ENCODE measurements around the gene BCL11B.

Gene BCL11B

GRCh38 chr14:99286761-99287160 is 14.8 kb upstream of the BCL11B start:
- no peak for DNase-seq

DNA sequence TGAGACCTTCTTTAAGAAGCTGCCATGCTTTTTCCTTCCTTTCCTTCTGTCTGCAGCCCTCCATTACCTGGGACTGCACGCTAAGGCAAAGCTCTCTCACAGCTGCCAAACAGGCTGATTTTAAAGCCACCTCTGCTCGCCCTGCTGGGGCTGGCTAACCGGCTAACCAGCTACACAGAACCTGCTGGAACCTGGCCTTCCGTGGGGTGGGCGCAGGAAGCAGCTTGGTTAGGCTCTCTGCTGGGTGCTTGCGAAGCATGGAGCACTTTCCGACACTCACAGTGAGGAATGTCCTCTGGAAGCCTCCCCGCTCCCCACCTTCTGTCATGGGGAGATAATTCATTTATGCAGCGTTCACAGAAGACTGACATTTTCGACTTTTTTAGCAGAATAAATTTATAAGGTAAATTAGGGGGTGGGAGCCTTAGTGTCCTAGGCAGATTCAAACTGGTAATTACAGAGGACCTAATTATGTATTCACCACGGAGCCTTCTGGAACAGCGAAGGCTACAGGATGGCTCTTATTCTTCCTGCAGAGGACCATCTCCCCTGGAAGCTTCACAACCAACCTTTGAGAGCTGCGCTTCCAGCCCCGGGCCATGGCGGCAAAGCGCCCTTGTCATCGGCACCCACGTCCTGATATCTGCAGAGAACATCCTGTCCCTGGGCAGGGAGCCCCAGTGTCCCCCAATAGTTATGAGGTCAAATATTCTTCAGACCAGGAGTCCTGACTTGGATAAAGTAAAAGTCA is 12.4 kb upstream of the BCL11B start:
- no peak for DNase-seq

- DNase-seq, result no peak
Measured at GRCh38 chr14:99282261-99283050, 10.5 kb upstream of the BCL11B start.

DNA sequence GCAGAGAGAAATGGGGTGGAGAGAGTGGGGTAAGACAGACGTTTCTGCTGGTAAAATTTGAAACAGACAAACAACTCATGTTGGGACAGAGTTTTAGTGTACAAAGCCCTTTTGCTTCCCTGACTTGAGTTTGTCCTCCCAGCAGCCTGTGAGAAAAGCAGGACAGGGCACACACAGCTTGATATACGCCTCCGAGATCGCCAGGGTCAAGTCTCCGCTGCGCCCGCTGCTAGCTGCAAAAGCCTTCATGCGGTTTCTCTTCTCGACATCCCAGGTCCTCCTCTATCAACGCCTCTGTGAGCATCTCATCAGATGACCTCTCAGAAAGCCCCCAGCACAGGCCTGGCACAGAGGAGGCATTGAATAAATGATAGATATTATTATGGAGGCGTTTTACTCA is 9.4 kb upstream of the BCL11B start:
- DNase-seq, result no peak

GRCh38 chr14:99280852-99281251 is 8.9 kb upstream of the BCL11B start:
- DNase-seq, result no peak

DNA sequence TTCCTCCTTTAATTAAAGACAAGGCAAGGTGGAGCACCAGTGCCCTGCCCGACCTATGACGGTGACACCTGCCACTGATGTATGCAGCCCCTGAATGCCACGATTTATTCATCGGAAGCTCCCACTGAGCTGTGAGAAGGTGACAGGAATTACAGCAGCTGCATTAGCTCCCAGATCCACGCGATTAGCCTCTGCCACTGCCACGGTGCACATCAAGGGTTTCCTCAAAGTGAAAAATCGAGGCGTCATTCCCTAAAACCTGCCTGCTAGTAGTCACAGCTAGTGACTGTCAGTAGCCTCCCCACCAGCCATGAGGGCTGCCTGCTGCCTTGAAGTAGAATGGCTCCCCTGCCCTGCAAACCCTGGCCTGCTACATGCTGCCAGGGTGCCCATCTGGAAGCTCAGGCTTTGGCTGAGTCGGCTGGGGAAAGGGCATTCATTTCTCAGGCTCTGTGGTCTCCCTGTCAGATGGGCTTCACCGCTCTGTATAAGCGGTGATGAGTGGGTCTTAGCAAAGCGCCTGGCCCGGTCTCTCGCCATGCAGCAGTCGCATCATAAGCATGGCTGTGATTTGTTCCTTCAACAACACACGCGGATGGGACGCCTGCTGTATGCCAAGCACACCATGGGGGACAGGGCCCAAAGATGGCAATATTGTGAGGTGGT is 8.2 kb upstream of the BCL11B start:
- DNase-seq, result no peak

GRCh38 chr14:99278836-99279235 is 6.8 kb upstream of the BCL11B start:
- no peak for DNase-seq

DNA sequence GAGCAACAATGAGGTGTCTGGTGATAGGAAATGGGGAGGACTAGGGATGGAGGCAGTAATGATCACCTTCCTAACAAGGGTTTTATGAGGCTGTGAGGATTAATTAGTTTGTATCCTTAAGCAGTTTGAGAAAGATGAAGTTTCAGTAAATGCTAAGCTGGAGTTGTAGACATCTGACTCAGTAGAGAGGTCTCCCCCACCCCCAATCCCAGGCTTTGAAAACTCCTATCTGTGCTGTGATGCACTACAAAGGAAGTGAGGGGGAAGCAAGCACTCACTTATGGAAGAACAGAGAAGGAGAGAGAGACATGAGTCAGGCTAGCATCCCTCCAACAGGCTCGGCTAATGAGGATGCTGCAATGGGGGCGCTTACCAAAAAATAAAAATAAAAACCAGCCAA is 5.5 kb upstream of the BCL11B start:
- no peak for DNase-seq

GRCh38 chr14:99276482-99276881 is 4.5 kb upstream of the BCL11B start:
- no peak for DNase-seq

- DNase-seq, result no peak
Measured at GRCh38 chr14:99275222-99275584, 3.2 kb upstream of the BCL11B start.

DNA sequence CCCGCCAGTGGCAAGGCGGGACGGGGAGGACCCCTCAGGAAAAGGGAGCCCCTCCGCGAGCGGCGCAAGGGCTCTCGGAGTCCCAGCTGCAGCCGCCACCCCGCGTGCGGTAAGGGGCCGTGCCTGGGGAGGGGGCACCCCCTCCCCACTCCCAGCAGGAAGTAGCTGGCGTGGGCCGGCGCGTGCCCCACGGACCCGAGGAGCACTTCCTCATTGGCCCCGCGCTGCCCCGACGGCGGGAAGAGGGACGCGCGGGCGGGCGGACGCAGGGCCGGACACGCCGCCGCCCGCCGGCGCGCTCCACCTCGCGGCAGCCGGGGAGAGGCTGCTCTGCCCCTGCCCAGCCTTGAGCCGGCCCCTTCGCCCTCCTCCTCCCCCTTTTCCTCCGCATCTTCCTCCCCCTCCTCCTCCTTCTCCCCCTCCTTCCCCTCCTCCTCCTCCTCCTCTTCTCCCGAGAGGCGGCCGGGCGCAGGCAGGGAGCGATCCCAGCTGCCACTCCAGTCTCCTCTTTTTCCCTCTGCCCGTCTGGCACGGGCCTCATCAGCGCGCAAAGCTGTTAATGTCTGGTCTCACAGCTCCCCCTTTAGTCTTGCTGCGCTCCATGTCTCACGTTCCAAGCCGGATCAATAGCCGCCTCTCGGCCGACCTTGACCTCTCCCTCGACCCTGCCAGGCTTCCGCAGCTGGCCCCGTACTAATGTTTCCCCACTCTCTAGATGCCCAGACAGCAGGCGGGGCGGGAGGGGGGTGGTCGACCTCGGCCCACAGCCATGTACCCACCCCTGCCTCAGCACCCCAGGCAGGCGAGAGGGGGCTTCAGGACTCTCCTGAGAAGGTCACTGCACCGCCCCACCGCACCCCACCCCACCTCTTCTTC is 2.6 kb upstream of the BCL11B start:
- DNase-seq, result peak; percentile 7 to 46

GRCh38 chr14:99273766-99274345 is 1.9 kb upstream of the BCL11B start:
- DNase-seq, result no peak

DNA sequence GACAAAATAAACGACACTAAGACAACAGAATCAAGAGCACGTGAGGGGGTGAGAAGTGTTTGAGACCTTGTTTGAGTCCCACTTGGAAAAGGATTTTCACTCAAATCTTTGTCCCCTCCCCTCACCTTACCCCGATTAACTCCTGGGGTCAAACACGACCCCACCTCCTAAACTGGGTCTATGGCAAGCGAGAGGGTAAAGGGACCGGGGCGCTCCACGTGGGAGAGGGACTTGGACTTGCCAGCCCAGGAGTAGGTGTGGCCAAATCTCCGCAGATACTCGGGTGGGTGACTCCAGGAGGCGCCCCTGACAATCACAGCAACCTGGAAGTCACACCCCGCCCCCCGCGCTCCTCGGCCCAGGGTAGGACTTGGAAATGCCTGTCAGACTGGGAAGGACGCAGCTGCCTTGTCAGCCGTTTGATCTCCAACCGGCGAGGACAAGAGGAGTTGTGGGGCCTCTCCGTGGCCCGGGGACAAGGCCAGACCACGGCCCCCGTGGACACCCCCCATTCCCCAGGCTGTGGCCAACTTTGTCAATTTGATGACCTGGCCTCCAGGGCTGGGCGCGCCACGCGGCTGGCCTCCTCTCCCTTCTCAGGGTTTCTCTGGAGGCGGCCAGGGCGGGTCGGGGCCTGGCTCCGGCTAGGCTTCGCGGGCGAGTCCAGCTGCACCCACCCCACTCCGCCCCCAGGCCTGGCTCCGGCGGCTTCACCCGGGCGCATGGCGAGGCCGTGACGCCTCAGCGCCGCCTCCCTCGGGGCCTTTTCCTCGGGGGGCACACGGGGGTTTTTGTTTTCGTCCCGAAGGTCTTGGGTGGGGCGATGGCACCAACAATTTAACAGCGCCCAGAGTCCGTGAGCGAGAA is 1.1 kb upstream of the BCL11B start:
- no peak for DNase-seq

- no peak for DNase-seq
Measured at GRCh38 chr14:99272632-99272898, 568 bp upstream of the BCL11B start.

DNA sequence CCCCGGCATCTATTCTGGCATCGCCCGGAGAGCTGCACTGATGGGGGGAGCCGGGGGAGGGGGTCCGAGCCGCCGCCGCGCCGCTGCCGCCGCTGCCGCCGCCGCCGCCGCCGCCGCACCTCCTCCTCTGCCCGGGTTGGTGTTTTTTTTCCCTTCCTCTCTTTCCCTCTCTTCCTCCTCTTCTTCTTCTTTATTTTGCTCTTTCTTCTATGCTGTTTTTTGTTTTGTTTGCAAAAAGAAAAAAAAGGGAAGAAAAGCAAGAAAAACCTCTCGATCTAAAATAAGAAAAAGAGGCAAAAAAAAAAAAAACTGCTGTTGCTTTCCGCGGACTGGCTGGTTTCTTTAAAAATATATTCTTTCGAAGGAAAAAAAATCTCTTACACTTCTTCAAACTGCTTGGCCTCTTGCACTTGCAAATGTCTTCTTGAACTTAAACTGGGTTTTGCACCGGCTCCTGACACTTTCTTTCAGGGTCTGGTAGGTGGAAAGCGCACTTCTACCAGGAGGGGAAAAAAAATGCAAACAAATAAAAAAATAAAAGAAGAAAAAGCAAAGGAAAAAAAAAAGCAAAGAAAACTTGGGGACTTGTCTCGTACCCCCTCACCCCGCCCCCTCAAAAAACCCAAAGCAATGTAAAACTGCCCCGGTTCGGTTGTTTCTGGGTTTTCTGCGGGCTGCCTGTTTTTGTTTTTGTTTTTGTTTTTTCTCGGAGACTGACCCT is 616 bp downstream of the BCL11B start:
- DNase-seq, result no peak

GRCh38 chr14:99270458-99271220 is 1.4 kb downstream of the BCL11B start:
- DNase-seq, result no peak

GRCh38 chr14:99268810-99269707 is 2.9 kb downstream of the BCL11B start:
- no peak for DNase-seq

DNA sequence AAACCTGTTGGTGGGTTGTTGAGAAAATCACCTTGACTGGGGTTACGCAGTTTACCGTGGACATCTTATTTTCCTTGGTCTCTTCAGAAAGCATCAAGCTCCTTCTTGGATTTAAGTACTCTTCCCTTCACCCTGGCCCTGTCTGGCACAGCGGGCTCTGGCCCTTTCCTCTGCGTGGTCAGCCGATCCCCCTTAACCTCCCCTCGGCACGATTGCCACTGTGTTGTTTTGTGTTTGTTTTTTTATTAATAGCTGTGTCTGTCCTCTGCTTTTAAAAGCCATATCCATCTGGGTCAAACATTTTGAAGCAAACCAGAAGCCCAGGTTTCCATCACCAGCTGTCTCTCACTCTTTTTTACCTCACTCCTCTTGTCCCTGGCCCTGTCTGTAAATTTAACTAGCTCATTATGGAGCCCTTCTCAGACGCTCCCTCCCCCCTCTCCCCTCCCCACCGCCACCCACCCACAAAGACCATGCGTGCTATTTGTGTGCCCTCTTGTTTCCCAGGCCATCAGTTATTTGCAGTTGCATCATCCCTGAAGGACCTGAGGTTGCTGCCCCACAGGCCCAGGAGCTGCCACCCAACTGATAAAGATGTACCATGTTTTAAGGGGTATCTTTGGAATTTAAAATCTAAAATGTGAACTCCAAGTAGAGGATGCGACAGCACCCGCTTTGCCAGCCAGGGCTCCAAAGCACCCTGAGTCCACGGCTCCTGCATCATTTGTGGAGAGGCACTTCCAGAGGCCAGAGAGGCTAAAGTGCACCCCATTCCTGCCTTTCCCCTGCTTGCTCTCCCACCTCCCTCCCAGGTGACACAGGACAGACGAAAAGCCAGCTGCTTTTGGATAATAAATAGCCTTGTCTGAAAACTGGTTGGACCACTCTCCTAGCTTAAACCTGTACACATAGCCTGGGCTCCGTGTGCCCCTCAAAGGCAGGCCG is 3.9 kb downstream of the BCL11B start:
- no peak for DNase-seq
